HG02610 (cell line): ENCODE results near the gene SRGAP2C.
"Not testable (repeated sequence)": the region's sequence is repeated elsewhere in the genome, so short reads cannot be mapped to it uniquely, and the experiment has no call there.

ENCODE experiments used
- ATAC-seq: cut with Tn5 transposase; IDR thresholded peaks from one replicate; pipeline ENCODE4 v1.9.1; 2021; ENCODE audit warnings: mild to moderate bottlenecking, moderate library complexity; ENCODE audit not compliant: unreplicated experiment

The SRGAP2C gene

GRCh38 chr1:121366171-121366570 is 181.4 kb downstream of the SRGAP2C start:
- not testable (repeated sequence) for ATAC-seq

- not testable (repeated sequence) for ATAC-seq
Observed at GRCh38 chr1:121368910-121369309, 184.1 kb downstream of the SRGAP2C start.

GRCh38 chr1:121369959-121370358 is 185.2 kb downstream of the SRGAP2C start:
- ATAC-seq = not testable (repeated sequence)

GRCh38 chr1:121374851-121375367 is 190.1 kb downstream of the SRGAP2C start:
- not testable (repeated sequence) for ATAC-seq

GRCh38 chr1:121376986-121377385 is 192.2 kb downstream of the SRGAP2C start:
- ATAC-seq = not testable (repeated sequence)

GRCh38 chr1:121378757-121379156 is 194.0 kb downstream of the SRGAP2C start:
- ATAC-seq = not testable (repeated sequence)

- not testable (repeated sequence) for ATAC-seq
Observed at GRCh38 chr1:121384754-121385153, 200.0 kb downstream of the SRGAP2C start.

- not testable (repeated sequence) for ATAC-seq
Observed at GRCh38 chr1:121385162-121385561, 200.4 kb downstream of the SRGAP2C start.

- ATAC-seq = not testable (repeated sequence)
Observed at GRCh38 chr1:121385563-121386288, 201.0 kb downstream of the SRGAP2C start.

- not testable (repeated sequence) for ATAC-seq
Observed at GRCh38 chr1:121386319-121386948, 201.7 kb downstream of the SRGAP2C start.

- ATAC-seq = not testable (repeated sequence)
Observed at GRCh38 chr1:121389895-121390560, 205.3 kb downstream of the SRGAP2C start.

- not testable (repeated sequence) for ATAC-seq
Observed at GRCh38 chr1:121392130-121392529, 207.4 kb downstream of the SRGAP2C start.

- not testable (repeated sequence) for ATAC-seq
Observed at GRCh38 chr1:121395718-121396201, 211.0 kb downstream of the SRGAP2C start.

- ATAC-seq = not testable (repeated sequence)
Observed at GRCh38 chr1:121396335-121397081, 211.7 kb downstream of the SRGAP2C start.

- ATAC-seq = not testable (repeated sequence)
Observed at GRCh38 chr1:121397101-121397500, 212.3 kb downstream of the SRGAP2C start.

GRCh38 chr1:121399193-121399592 is 214.4 kb downstream of the SRGAP2C start:
- not testable (repeated sequence) for ATAC-seq

GRCh38 chr1:121400108-121400507 is 215.3 kb downstream of the SRGAP2C start:
- ATAC-seq = not testable (repeated sequence)

- not testable (repeated sequence) for ATAC-seq
Observed at GRCh38 chr1:121400541-121401310, 216.0 kb downstream of the SRGAP2C start.

GRCh38 chr1:121401375-121401955 is 216.7 kb downstream of the SRGAP2C start:
- ATAC-seq = not testable (repeated sequence)
